ENCODE results near the gene SLC25A13.
"Not testable (repeated sequence)": the region's sequence is repeated elsewhere in the genome, so short reads cannot be mapped to it uniquely, and the experiment has no call there.

SLC25A13 gene

DNA sequence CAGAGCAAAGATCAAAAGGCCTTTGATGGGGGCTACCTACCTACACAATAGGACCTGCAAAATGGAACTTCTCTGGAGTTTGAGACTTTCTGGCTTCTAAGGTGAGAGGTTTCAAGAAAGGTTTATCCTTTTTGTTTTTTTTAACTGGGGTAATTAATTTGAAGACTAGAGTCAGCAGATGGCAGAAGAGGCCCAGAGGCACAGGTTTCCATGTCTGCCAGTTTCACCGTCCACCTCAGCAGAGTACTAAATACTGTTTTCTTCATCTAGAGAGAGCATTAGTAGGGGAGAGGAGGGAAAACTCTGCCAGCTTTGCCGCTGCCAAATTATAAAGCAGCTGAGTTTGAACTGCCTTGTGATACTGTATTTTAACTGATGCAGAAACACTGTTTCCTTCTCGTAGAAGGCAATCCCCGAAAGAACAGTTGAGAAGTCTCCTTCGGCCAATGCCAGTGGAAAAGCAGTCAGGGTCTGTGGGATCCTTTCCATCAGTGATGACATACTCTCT is 138.7 kb downstream of the SLC25A13 start:
- no peak overlapping the region for H3K27ac Mint-ChIP-seq
- ATAC-seq (replicated peaks) (no peak), DNase-seq (no peak)
- H3K27me3 Mint-ChIP-seq = no peaks in the 10 kb centered on the region
- H3K9me3 Mint-ChIP-seq = no peaks in the 10 kb centered on the region
- peaks cover 42 to 58% of the 10 kb centered on the region in 2 donors for H3K36me3 Mint-ChIP-seq
- H3K4me1 Mint-ChIP-seq = no peaks in the 10 kb centered on the region
- H3K4me3 Mint-ChIP-seq = no peak overlapping the region

DNA sequence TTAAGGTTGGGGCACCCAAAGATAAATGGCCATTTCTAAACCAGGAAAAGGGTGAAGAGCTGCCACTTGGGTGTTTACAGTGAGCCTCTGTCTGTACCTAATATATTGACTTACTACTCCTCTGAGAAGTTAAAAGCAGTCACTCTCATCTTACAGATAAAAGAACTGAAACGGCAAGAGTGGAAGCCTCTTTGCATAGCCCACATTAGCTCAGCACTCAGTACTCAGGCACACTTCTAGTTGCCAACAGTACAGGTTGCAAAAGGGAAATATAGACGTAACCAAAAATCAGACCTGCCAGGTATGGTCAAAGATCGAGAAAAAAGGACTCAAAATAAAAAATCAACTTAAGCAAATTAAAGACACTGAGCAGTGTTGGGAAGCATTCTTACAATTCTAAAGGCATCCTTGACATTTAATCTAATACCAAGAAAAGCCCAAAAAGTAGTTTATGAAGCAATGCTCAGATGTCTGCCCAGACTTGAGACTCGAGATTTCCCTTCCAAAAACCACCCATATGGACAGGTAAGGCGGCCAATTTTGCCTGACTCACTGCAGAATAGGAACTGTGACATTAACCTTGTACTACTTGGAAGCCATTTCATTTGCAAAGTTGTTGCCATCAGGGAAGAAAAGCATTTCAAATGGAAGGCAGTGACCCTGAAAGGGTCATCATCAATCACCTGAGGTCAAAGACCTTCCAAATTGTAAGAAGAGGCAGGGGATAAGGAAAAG is 139.3 kb downstream of the SLC25A13 start:
- Mint-ChIP-seq H3K27ac (no peak overlapping the region), H3K4me3 (no peak overlapping the region), H3K36me3 (peaks cover 44 to 58% of the 10 kb centered on the region in 2 donors), H3K4me1 (no peaks in the 10 kb centered on the region), H3K9me3 (no peaks in the 10 kb centered on the region), H3K27me3 (no peaks in the 10 kb centered on the region)
- ATAC-seq (replicated peaks) = no peak
- no peak for DNase-seq

DNA sequence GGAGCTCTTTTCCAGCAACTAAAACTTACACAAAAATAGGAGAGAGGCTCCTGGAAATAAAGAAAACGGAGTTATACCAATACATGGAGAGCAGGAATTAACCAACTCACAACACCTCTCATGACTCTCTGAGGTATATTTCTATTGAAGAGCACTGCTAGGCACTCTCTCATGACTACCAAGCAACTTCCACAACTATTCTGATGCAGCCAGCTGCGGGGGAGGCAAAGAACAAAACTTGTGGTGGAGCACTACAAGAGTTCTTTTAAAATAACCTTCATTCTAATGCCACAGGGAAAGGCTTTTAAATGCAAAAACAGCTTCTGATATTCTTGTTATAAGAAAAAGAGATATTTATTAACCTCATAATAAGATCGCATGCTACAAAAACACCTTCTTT is 140.7 kb downstream of the SLC25A13 start:
- ATAC-seq (replicated peaks) (no peak), DNase-seq (no peak)
- Mint-ChIP-seq H3K9me3 (no peaks in the 10 kb centered on the region), H3K4me3 (no peak overlapping the region), H3K27me3 (no peaks in the 10 kb centered on the region), H3K4me1 (no peaks in the 10 kb centered on the region), H3K36me3 (peaks cover 46 to 58% of the 10 kb centered on the region in 2 donors), H3K27ac (no peak overlapping the region)

DNA sequence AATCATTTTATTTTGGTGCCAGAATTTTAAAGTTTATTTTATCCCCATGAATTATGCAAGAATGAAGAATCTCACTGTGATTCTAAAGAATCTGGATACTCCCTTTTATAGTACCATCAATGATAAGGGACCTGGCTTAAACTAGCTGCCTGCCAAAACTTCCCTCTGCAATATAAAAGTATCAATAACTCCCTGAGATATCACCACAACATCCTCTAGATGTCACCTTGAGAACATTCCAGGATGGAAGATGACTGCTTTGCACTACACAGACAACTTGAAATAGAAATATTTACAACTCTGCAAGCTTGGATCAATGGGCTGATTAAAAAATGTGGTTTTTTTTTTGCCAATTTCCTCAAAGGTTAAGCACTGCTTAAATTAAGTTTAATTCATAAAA is 142.1 kb downstream of the SLC25A13 start:
- Mint-ChIP-seq H3K4me1 (no peaks in the 10 kb centered on the region), H3K9me3 (no peaks in the 10 kb centered on the region), H3K36me3 (peaks cover 50 to 65% of the 10 kb centered on the region in 2 donors), H3K27me3 (no peaks in the 10 kb centered on the region), H3K27ac (no peak overlapping the region), H3K4me3 (no peak overlapping the region)
- DNase-seq = no peak
- ATAC-seq (replicated peaks) = no peak

DNA sequence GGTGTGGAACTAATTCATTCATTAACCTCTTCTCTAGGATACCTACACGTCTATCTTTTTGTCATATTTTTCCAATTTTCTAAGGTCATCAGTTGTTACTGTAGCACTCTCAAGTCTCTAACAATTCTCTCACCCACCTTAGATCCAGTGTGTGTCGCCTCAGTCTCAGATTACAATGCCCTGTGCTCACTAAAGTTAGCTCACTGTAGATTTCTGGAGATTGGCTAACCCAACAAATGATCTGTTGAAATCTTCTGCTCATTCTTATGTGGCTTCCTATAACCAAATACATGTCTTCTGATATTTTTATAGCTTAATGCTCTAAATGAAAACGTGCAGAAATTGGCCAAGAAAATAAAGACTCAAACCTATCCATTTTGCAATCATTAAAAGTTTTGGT is 142.6 kb downstream of the SLC25A13 start:
- Mint-ChIP-seq H3K27ac (no peak overlapping the region), H3K4me3 (no peak overlapping the region)
- ATAC-seq (replicated peaks) = no peak

DNA sequence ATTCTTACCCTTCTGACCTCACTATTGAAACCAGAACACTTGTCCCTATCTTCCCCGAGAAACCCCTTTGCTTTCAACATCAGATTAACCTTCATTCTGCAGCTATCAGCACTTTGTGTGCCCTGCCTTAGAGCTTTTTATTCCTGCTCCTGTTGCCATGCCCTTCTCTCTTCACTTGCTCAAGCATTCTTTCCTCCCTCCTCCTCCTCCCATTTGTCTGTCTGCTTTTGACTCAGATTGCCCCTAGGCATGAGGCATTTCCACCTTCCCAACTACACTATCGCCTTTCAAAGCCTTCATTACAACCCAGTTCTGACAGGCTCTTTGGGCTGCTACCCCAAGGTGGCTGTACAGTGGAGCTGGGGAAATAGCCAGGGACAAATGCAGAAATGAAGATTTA is 143.3 kb downstream of the SLC25A13 start:
- H3K27me3 Mint-ChIP-seq = no peaks in the 10 kb centered on the region
- peaks cover 44 to 61% of the 10 kb centered on the region in 2 donors for H3K36me3 Mint-ChIP-seq
- no peak for ATAC-seq (replicated peaks)
- H3K9me3 Mint-ChIP-seq = no peaks in the 10 kb centered on the region
- no peak for DNase-seq
- no peaks in the 10 kb centered on the region for H3K4me1 Mint-ChIP-seq
- H3K27ac Mint-ChIP-seq = no peak overlapping the region
- H3K4me3 Mint-ChIP-seq = no peak overlapping the region

More for the DNA sequence above, 142.6 kb downstream of the SLC25A13 start:
- Mint-ChIP-seq H3K9me3 (no peaks in the 10 kb centered on the region), H3K27me3 (no peaks in the 10 kb centered on the region), H3K4me1 (no peaks in the 10 kb centered on the region), H3K36me3 (peaks cover 46 to 62% of the 10 kb centered on the region in 2 donors)
- no peak for DNase-seq

DNA sequence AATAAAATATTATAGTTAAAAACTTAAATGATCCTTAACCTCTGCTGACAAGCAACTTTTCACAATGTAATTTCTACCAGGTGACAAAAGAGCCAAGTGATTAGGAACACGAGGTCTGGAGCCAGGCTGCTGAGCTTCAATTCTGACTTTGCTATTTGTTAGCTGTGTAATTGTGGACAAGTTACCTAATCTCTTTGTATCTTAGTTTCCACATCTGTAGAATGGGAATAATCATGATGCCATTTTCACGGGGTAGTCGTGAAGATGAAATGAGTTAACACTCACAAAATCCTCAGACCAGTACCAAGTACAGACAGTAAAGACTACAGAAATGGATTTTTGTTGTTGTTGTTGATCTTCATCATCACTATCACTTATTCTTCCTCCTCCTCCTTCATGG is 144.5 kb downstream of the SLC25A13 start:
- no peak for DNase-seq
- no peak overlapping the region for H3K27ac Mint-ChIP-seq
- no peaks in the 10 kb centered on the region for H3K4me1 Mint-ChIP-seq
- no peaks in the 10 kb centered on the region for H3K27me3 Mint-ChIP-seq
- H3K36me3 Mint-ChIP-seq = peaks cover 40 to 55% of the 10 kb centered on the region in 2 donors
- H3K4me3 Mint-ChIP-seq = no peak overlapping the region
- no peaks in the 10 kb centered on the region for H3K9me3 Mint-ChIP-seq
- ATAC-seq (replicated peaks) = no peak

DNA sequence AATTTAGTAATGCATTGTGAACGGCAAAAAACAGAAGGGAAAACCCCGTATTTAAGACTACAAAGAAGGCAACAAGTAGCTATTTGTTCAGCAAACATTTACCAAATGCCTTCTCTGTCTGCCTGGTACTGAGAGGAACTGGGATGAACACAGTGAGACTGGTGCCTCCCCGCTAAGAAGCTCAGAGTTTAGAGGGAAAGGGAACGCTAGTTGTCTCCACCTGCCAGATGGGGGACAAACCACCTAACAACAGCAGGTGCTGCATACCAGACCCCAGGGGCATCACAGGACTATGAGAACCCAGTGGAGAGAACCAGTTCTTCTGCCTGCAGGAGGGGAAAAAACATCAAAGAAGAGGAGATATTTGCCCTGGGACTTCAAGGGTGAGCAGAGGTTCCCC is 147.1 kb downstream of the SLC25A13 start:
- H3K9me3 Mint-ChIP-seq = no peaks in the 10 kb centered on the region
- H3K4me1 Mint-ChIP-seq = no peaks in the 10 kb centered on the region
- no peak overlapping the region for H3K4me3 Mint-ChIP-seq
- no peak for DNase-seq
- no peak overlapping the region for H3K27ac Mint-ChIP-seq
- H3K27me3 Mint-ChIP-seq = no peaks in the 10 kb centered on the region
- peaks cover 31 to 44% of the 10 kb centered on the region in 2 donors for H3K36me3 Mint-ChIP-seq
- ATAC-seq (replicated peaks) = no peak

DNA sequence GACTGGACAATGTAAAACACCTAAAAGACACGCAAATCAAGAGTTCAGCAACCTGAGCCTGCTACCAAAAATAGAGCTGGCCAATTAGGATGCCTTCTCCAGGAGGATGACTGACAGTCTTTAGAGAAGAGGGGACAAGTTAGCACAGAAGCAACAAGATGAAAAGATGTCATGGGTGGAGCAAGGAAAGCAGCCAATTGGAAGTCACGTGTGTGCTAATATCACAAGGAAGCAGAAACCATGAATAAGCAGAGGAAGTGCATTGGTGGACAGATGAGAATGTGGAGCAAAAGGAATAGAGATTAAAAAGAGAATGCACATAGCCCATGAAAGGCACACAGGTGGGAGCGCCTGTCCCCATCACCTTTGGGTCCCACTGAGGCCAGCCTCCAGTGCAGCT is 148.1 kb downstream of the SLC25A13 start:
- peaks cover 0 to 3% of the 10 kb centered on the region in 2 donors for H3K4me1 Mint-ChIP-seq
- H3K27me3 Mint-ChIP-seq = no peaks in the 10 kb centered on the region
- no peak for DNase-seq
- no peak overlapping the region for H3K4me3 Mint-ChIP-seq
- H3K36me3 Mint-ChIP-seq = peaks cover 30 to 44% of the 10 kb centered on the region in 2 donors
- H3K27ac Mint-ChIP-seq = no peak overlapping the region
- ATAC-seq (replicated peaks) = no peak
- no peaks in the 10 kb centered on the region for H3K9me3 Mint-ChIP-seq

DNA sequence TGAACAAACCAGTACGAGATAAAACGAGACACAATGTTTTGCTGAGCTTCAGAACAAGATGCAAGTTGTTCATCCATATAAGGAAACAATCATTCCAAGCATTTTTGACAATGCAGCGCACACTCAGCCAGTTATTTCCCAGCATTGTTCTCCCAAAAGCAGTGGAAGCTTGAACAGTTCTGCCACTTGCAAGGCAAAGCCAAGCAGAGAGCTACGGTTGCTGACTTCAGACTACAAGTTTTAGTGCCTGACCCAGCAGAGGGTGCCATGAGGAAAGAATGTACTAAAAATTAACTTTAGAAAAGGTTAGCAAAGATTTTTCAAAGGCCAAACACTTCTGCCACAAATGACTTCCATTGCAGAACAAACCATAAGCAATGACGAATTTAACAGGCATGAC is 152.5 kb downstream of the SLC25A13 start:
- no peak for ATAC-seq (replicated peaks)
- Mint-ChIP-seq H3K36me3 (peaks cover 31 to 40% of the 10 kb centered on the region in 2 donors), H3K27ac (no peak overlapping the region), H3K27me3 (no peaks in the 10 kb centered on the region), H3K4me3 (no peak overlapping the region), H3K4me1 (peaks cover 4 to 10% of the 10 kb centered on the region in 2 donors), H3K9me3 (no peaks in the 10 kb centered on the region)
- DNase-seq = no peak

DNA sequence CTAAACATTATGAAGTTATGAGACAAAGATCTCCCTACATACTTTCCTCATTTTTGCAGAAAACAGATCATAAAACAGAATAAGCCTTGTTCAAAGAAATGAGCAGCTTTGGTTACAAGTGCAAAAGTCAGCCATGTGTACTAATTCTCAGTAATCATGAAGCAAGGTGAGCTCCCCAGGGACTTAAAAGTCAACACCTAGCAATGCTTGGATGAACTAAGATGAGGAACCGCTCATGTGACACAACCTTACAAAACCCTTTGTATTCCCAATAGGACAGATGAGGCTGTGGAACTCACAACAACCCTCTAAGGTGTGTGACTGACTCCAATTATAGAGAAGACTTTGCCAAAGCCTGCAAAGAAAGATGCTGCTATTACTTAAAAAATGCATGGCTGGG is 154.5 kb downstream of the SLC25A13 start:
- H3K27ac Mint-ChIP-seq = no peak overlapping the region
- peaks cover 40 to 49% of the 10 kb centered on the region in 2 donors for H3K36me3 Mint-ChIP-seq
- ATAC-seq (replicated peaks) (peak; percentile 33 to 58), DNase-seq (no peak)
- H3K4me1 Mint-ChIP-seq = peaks cover 4 to 10% of the 10 kb centered on the region in 2 donors
- no peak overlapping the region for H3K4me3 Mint-ChIP-seq
- H3K9me3 Mint-ChIP-seq = peaks cover 0 to 3% of the 10 kb centered on the region in 2 donors
- H3K27me3 Mint-ChIP-seq = no peaks in the 10 kb centered on the region

DNA sequence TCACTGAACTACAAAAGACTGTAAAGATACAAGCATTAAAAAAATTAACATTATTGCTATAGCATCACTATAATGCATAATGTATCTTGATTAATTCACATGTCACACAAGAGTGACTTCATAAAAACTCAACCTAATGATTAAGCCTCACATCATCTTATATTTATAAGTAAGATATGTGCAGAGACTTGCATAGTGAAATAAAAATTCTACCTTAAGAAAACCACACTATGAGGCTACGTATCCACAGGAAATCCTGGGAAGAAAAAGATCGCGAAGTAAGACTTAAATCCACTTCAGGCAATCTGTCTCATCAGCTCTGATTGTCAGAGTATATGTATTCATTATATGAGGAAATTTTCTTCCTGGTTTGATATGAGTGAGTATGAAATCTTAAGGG is 160.0 kb downstream of the SLC25A13 start:
- H3K27me3 Mint-ChIP-seq = no peaks in the 10 kb centered on the region
- H3K4me1 Mint-ChIP-seq = no peaks in the 10 kb centered on the region
- no peak overlapping the region for H3K4me3 Mint-ChIP-seq
- H3K27ac Mint-ChIP-seq = no peak overlapping the region
- peaks cover 0 to 4% of the 10 kb centered on the region in 2 donors for H3K9me3 Mint-ChIP-seq
- no peak for ATAC-seq (replicated peaks)
- peaks cover 57 to 74% of the 10 kb centered on the region in 2 donors for H3K36me3 Mint-ChIP-seq
- no peak for DNase-seq

DNA sequence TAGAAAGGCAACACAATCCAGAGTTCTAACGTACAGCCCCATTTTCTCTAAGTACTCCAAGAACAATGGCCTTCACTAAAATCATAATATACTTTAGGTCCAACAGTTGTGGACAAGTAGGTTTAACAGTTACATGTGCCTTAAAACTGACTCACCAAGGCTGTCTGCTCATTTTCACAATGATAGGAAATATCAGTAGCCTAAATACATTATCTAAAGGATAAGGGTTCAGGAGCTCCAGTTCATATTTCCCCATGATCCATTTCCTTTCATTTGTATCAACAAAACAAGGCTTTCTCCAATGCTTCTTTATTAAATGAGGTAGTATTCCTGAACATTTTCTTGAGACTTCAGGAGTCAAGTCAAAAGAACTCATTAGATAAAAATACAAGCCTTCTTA is 164.0 kb downstream of the SLC25A13 start:
- no peaks in the 10 kb centered on the region for H3K27me3 Mint-ChIP-seq
- no peaks in the 10 kb centered on the region for H3K4me1 Mint-ChIP-seq
- DNase-seq (no peak), ATAC-seq (replicated peaks) (no peak)
- peaks cover 48 to 62% of the 10 kb centered on the region in 2 donors for H3K36me3 Mint-ChIP-seq
- H3K4me3 Mint-ChIP-seq = no peak overlapping the region
- peaks cover 0 to 3% of the 10 kb centered on the region in 2 donors for H3K9me3 Mint-ChIP-seq
- no peak overlapping the region for H3K27ac Mint-ChIP-seq

DNA sequence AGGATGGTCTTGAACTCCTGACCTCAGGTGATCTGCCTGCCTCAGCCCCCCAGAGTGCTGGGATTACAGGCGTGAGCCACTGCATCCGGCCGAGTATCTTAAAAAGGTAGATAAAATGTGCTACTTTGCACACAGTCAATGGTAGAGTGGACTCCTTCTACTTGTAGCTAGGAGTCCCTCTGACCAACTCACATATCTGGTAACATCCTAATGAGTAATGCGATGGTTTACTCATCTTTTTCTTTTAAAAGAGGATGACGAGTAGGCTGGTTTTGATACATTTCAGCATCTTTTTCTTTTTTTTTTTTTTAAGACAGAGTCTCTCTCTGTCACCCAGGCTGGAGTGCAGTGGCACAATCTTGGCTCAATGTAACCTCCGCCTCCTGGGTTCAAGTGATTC is 167.4 kb downstream of the SLC25A13 start:
- not testable (repeated sequence) for H3K4me1 Mint-ChIP-seq; ATAC-seq (replicated peaks); H3K9me3 Mint-ChIP-seq; DNase-seq; H3K4me3 Mint-ChIP-seq; H3K27ac Mint-ChIP-seq; H3K27me3 Mint-ChIP-seq
- peaks cover 50 to 58% of the 10 kb centered on the region in 2 donors for H3K36me3 Mint-ChIP-seq

DNA sequence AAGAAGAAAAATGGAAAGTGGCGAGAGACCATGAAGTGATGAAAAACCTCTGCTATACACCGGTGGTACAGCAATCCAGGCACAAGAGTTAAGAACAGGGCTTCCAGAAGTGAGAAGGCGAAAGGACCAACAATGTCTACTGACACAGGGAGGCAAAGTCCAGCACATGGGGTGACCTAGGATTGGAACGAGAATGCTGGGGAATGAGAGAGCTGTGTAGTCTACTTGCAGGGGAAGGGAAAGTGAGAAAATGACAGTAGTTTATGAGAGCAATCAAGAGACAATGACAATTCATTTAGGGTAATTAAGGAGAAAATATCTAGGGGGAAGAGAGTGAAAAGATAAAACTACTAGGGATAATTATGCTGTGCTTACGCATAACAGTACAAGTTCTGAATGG is 169.2 kb downstream of the SLC25A13 start:
- ATAC-seq (replicated peaks) (no peak), DNase-seq (no peak)
- peaks cover 47 to 60% of the 10 kb centered on the region in 2 donors for H3K36me3 Mint-ChIP-seq
- no peak overlapping the region for H3K4me3 Mint-ChIP-seq
- H3K4me1 Mint-ChIP-seq = no peaks in the 10 kb centered on the region
- H3K27me3 Mint-ChIP-seq = no peaks in the 10 kb centered on the region
- no peak overlapping the region for H3K27ac Mint-ChIP-seq
- no peaks in the 10 kb centered on the region for H3K9me3 Mint-ChIP-seq
